Embryonic facial prominence (tissue), 1 donor: Measurements from ENCODE around the gene STK16.
A peak's percentile ranks its signal among the peaks of the same experiment; 100 is the strongest.
"Not testable (repeated sequence)": the region's sequence is repeated elsewhere in the genome, so short reads cannot be mapped to it uniquely, and the experiment has no call there.

Experiments used
- DNase-seq: peaks from one replicate; pipeline ENCODE4 v3.0.0-alpha.2; 2016; ENCODE audit errors: extremely low spot score

STK16 gene

DNA sequence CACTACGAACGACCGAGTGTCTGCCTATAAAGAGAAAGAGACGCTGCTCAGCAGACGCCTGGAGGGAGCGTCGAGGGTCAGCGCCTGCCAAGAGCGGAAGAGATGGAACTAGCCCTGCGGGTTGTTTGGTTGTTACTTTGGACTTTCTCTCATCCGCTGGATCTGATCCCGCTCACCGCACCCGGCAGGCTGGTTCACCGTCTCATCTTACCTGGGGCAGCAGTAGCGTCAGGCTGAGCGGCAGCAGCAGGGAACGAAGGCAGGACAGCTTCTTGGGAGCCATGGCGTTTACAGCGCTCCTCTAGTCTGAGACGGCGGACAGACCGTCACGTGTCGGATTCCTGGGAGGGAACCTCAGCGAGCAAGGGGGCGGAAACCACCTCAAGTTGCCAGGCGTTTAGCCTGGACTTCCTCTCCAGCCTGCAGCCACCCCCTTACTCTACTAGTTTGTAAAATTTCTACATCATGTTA is 2.0 kb upstream of the STK16 start:
- no peak for DNase-seq

DNA sequence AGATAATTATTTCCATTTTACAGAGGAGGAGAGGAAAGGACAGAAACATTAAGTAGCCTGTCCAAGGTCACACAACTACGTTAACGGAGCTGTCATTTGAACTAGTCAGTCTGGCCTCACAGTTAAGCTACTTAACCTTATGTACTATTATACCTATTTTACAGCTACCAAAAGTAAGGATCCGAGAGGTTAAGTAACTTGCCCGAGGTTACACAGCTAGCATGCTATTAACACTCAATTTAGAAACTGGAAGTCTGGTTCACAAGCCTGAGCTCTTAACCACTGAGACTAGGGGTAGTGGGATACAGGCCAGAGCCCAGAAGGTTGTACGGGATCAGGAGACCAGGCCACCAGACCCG is 511 bp upstream of the STK16 start:
- DNase-seq: no peak

DNA sequence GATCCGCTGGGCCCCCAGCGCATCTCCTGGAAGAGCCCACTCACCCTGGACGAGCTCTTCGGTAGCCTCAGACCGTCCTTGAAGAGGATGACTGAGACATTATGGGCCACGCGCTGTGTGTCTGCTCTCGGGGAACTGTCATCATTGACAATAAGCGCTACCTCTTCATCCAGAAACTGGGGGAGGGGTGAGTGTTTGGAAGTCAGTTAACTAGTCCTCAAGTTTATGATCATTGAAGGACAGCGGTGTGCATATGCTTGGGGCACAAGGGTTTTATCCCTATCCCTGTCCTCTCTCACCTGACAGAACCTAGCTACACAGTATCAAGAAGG is 586 bp downstream of the STK16 start:
- DNase-seq: no peak

DNA sequence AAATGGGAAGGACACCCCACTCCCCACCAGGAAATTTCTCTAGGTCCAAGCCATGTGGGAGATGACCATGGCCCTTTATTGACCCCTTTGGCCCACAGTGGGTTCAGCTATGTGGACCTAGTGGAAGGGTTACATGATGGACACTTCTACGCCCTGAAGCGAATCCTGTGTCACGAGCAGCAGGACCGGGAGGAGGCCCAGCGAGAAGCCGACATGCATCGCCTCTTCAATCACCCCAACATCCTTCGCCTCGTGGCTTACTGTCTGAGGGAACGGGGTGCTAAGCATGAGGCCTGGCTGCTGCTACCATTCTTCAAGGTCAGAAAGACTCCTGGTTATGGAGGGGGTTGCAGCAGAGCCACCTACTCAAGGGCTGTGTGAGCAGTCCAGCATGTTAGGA is 1.3 kb downstream of the STK16 start:
- no peak for DNase-seq

DNA sequence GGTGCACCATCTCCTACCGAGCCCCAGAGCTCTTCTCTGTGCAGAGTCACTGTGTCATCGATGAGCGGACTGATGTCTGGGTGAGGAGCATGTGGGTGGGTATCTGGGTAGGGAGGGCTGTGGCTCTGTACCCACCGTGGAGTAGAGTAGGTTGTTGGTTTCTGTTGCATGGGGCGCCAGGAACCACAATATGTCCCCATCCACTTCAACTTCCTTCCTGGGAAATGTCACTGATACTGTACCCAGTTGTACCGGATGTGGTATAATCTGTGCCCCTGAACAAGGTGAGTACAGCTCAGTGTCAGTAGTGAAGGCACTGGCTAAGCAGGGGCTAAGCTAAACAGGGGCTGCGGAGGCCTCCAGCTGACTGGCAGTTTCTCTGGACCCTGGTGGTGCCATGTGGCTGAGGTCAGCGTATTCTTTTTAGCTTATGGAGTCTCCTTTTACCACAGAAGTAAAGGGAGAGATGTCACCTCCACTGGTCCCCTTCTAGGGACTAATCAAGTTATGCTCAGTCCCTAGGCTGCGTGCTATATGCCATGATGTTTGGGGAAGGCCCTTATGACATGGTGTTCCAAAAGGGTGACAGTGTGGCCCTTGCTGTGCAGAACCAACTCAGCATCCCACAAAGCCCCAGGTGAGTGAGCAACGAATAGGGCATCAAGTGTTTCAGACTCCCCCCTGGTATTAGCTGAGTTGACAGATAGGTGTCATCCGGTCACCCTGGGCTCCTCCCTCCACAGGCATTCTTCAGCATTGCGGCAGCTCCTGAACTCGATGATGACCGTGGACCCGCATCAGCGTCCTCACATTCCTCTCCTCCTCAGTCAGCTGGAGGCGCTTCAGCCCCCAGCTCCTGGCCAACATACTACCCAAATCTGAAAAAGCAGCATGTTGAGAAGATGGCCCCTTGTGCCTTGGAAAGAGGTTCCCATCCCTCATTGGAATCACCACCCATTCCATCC is 2.7 kb downstream of the STK16 start:
- DNase-seq: no peak

DNA sequence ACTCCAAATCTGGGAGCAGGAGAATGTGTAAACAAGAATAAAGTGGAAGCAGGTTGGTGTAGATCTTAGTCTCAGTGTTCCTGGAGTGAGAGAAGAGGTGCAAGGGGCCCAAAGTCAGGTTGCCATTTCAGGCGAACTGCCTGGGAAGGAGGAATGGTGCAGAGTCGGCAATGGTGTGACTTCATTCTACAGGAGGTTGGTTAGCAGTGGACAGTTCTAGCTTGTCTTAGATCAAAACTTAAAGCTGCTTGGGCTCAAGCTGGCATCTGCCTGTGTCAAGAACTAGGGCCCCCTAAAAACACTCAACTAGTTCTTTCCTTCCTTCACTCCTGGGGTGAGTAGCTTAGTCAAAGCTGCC is 3.5 kb downstream of the STK16 start:
- DNase-seq: no peak

DNA sequence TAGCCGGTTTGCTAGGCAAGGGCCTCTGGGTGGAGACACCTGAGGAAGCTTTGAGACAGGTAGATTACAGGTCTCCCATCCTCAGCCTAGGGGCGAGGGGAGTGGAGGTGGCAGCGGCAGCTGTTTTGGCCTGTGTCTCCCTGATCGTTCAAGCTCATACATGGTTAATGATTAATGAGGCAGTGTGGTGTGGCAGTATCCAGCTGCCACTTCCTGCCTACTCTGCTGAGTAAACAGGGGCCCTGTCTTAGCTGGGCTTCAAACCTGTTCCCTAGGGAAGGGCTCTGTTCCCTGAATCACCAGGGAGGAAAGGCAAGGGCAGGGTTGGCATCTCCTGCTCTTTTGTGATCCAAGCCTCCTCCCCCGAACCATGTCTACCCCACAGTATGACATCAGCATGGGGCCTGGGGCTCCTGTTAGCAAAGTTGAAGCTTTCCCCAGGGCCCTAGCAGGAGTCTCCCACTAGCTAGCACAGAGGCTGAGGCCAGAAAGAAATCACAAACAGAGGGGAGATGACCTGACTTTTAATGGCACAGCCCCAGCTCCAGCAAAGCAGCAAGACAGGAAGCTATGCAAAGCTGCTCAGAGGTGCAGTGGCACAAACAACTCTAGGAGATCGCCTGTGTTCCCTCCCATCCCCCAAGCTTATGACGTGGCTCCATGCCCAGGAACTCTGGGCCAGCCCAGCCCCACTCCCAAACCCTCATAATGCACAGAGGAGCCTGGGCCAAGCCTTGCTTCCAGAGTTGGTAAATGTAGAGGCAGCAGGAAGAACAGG is 4.1 kb downstream of the STK16 start:
- DNase-seq: peak; percentile 18

DNA sequence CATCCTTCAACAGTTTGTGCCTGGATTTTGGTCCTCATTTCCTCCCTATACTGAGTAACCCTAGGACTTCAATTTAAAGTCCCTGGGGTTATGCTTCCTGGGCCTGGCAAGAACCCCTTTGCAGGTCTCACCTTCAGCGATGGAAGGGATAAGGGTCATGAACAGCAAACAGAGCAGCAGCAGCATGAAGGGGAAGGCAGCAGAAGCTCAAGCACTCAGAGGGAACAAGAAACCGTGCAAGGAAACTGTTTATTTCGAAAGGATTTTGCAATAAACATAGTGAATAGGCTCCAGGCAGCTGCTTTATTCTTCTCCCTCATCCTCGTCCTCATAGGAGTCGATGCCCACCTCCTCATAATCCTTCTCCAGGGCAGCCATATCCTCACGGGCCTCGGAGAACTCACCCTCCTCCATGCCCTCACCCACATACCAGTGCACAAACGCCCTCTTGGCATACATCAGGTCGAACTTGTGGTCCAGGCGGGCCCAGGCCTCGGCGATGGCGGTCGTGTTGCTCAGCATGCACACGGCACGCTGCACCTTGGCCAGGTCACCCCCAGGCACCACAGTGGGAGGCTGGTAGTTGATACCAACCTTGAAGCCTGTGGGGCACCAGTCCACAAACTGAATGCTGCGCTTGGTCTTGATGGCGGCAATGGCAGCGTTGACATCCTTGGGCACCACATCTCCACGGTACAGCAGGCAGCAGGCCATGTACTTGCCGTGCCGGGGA is 4.9 kb downstream of the STK16 start:
- no peak for DNase-seq

DNA sequence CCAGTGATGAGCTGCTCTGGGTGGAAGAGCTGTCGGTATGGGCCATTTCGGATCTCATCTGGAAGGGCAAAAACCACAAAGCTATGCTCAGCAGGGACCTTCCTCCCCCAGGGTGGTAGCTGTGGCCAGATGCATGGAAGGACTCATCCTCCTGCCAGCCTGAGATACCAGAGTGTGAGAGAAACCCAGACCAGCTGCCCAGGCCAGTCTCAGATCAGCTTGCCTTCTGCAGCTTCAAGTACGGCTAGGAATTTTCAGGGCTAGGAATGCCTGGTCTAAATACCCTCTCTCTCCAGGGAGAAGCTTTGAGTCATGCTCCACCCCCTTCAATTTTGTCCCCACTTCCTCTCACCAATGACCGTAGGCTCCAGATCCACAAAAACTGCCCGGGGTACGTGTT is 6.4 kb downstream of the STK16 start:
- DNase-seq: no peak

DNA sequence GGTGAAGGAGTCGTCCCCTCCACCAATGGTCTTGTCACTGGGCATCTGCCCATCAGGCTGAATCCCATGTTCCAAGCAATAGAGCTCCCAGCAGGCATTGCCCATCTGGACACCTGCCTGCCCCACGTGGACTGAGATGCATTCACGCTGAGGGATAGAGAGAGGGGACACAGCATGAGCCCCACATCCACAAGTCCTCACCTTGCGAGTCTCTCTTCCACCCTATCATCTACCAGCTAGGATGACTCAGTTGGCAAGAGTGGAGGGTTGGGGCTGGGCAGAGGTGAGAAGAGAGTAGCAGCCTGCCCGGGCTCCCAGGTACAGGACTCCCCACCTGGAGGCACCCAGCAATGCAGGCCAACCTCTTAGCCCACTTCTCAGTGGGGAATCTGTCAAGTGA is 6.8 kb downstream of the STK16 start:
- no peak for DNase-seq

DNA sequence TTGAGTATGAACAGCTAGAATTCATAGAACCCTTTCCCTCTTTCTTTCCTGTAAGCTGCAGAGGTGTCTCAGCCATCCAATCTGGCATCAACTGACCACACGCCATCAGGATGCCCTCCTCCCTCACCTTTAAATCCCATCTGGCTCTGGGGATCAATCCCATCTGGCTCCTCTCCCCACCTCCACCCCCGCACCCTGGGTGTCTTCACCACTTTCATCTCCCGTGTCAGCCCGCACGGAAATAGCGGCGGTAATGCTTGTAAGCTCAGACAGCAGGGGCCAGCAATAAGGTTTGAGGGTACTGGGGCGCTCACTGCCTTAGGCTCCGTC is 7.3 kb downstream of the STK16 start:
- no peak for DNase-seq

DNA sequence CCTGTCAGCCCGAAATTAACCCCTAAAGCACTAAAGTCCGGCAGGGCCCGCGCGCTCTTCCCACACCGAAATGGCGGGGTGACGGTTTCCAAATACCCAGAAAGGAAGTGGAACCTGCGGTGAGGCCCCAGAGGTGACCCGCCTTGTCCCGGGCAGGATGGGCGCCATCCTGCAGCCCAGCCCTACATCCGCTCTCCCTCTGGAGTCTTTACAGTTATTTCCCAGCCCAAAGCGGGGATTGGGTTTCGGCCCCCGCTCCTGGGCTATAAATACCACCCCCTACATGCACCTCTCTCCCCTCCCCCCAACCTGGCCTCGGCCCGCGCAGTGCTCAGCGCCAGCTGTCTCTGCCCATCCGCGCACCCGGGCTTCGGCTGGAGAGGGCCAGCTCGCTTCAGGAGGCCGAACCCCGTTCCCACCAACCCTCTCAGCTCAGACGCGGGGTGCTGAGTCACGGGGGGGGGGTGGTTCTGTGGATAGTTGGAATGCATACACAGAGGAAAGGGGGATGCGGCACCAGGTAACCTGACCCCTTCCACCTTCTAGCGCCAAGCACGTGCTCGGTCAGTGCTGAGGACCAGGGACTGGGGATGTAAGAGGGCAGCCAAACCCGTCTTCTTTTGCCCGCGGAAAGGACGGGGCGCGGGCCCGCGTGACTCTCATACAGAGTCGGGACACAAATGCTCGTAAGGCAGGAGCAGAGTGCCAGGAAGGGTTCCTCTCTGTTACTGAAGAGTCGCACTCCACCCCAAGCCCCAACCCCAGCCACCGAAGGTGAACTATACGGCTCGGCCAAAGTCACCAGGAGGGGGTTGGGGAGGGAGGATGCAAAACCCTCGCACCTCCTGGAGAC is 7.8 kb downstream of the STK16 start, which contains the start of gene TUBA4B:
Gene TUBA4B, plus strand, starts transcription at position 344 of the 853 bp plus-strand sequence. Its CDS starts 165 bp downstream, at position 509.
- DNase-seq: no peak

DNA sequence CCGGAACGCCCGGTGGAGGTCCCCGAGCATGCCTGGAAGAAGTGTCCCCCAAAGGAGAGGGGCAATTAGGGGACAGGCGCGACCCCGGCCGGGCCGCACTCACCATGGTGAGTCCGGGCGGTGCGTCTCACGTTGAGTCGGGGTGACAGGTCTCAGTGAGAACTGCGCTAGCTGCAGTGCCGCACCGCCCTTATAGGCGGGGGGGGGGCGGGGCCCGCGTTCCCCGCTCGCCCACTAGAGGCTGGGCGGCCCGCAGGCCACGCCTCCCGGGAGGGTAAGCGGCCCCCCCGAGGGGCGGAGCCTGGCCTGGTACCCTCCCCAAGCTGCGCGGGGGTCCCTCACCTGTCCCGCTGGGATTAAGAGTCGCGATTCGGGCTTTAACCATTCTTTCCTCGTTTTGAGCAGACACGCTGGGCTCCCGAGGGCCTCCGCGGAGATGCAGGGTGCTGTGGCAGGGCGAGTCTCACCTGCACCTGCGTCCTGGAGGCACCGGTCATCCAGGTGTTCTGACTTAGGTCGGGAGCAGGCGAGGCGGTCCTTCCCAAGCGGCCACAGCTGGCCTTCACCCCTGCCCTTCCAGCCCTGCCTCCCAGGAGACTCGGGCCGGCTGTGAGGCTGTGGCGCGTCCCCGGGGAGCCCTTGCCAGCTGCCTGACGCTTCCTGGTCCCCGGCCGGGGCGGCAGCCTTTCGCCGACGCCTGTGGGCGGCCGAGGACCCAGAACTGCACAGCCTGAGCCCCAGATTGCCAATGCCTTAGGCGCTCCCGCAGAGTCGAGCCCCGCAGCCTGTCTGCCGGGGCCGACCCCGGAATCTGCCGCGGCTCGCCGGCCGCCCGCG is 8.7 kb downstream of the STK16 start, which contains the start of gene TUBA4A:
Gene TUBA4A, minus strand, starts transcription at position 166 of the 837 bp plus-strand sequence. Its CDS starts 60 bp downstream, at position 106.
- DNase-seq: no peak

DNA sequence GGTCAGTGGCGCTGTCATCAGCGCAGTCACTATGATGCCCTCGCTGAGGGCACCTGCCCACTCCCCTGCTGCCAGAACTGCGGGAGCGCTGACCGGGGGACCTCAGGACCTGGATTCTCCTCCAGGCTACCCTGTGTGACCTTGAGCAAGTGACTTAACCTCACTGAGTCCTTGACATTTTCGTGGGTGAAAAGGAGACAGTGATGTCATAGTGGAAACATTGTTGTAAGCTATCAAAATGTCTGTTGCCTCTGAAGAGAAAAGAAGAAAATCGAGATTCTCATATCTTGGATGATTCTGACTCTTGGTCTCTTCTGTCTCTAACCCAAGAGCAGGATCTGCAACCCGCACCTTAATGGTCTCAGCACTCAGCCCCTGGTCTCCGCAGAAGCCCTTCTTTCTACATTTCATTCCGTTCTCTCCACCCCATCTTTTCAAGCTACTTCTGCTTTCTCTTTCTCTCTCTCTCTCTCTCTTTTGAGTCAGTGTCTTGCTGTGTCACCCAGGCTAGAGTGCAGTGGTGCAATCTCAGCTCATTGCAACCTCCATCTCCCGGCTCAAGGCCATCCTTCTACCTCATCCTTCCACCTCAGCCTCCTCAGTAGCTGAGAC is 9.4 kb downstream of the STK16 start:
- no peak for DNase-seq

DNA sequence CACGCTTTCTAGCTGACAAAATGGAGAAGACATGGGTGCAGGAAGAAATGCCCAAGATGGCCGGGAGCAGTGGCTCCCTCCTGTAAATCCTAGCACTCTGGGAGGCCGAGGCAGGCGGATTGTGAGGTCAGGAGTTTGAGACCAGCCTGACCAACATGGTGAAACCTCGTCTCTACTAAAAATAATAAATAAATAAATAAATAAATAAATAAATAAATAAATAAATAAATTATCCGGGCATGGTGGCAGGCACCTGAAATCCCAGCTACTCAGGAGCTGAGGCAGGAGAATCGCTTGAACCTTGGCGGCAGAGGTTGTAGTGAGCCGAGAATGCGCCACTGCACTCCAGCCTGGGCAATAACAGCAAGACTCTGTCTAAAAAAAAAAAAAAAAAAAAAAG is 13.7 kb downstream of the STK16 start:
- not testable (repeated sequence) for DNase-seq

DNA sequence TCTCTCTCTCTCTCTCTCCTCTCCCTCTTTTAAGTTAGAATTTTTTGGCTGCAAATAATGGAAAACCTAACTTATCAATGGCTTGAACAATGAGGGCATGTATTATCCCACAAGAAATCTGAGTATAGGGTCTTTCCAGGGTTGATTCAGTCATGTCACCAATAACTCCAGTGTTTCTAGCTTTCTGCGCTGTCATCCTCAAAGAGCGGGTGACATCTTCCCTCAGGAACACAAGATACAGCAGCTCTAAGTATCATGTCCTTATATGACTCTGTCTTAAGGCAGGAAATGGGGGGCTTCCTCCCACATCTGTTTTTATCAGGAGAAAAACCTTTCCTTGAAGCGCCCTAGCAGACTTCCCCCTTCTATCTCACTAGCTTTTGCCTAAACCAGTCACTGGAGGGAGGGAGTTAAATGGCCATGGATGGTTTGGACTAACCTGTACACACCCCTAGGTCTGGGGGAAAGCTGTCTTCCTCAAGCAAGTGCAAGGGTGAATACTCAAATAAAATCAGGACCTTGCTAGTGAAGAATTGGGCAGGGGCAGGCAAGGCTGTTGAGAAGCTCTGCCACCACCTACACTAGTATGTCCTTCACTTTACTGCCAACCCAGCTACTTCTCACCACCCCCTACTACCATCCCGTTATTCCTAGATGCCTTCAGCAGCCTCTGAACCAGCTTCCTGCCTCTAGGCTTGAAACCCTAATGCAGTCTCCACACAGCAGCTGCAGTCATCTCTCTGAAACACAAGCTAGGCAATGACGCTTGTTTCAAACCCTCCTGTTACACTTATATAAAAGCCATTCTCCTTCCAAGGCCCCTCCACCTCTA is 16.0 kb downstream of the STK16 start:
- DNase-seq: no peak

DNA sequence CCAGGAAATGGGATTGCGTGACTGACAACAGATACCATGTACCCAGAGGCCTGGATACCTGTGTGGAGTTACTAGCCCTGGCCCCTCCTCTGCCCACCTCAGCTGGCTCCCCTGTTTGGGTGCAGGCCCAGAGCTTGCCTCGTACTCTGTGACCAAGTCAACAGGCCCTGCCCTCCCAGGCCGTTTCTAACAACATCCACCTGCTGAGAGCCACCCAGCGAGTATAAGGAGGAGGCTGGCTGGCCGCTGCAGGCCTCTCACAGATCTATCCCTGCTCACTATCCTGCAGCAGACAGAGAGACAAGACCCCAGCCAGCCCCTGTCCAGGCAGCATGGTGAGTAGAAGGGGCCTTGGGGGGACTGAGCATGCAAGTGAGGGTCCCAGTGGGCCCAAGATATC is 21.0 kb downstream of the STK16 start:
- no peak for DNase-seq

DNA sequence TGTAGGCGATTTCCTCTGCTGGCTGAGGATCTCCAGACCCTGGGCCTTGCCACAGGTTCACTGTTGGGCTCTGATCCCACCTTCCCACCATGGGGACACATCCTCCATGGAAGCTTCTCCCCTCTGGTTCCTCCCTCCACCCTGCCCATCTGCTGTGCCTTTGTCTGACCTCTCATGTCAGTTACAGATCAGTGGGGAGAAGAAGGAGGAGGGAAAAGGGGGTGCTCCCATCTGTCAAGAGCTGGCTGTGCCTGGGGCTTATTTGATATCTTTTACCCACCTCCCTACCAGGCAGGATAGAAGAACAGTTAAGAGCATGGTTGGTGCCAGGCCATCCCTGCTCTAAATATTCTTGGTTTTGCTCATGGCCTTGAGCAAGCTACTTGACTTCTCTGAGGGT is 21.6 kb downstream of the STK16 start:
- DNase-seq: no peak

DNA sequence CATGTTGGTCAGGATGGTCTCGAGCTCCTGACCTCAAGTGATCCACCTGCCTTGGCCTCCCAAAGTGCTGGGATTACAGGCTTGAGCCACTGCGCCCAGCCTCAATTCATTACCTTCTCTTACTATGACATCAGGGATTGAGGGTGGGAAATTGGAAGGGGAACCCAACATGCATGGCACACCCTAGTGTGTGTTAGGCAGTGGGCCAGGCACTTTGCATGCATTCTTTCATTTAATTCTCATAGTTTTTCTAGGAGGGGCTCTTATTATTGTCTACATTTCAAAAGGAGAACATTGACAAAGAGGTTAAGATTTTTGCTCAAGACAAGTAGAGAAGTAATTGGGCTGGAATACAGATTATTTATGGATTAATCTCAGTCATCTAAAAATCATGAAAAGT is 23.0 kb downstream of the STK16 start:
- DNase-seq: no peak
